ENCODE measurements around the gene HTR6. TPM values are rescaled to one million over a fixed set of nuclear protein-coding genes. Genes with fewer than 3 reads are reported as not detected.

Gene HTR6
- total and polyA plus RNA-seq, 2 donors (not counting 1 experiment from before 2014, with no cell fraction given): under 0.01 to 0.02 TPM

GRCh38 chr1:19640363-19641316, 24.0 kb upstream of the HTR6 start:
- Histone ChIP-seq H3K9ac (ENCODE audit: insufficient read depth, low read length) (no peak overlapping the region), H2AFZ (ENCODE audit: low read length) (no peak overlapping the region), H3K27me3 (ENCODE audit: control insufficient read depth, insufficient read depth, low read length) (no peaks in the 10 kb centered on the region), H4K20me1 (ENCODE audit: control insufficient read depth, extremely low read depth, insufficient read depth, low read length) (no peaks in the 10 kb centered on the region), H3K4me1 (ENCODE audit: control insufficient read depth, extremely low read depth, insufficient read depth, low read length) (peaks cover 3% of the 10 kb centered on the region), H3K4me2 (ENCODE audit: extremely low read depth, insufficient read depth, low read length) (no peak overlapping the region), H3K79me2 (ENCODE audit: control insufficient read depth, insufficient read depth, low read length) (peaks cover 11% of the 10 kb centered on the region), H3K36me3 (ENCODE audit: control insufficient read depth, insufficient read depth, low read length) (no peaks in the 10 kb centered on the region), H3K27ac (ENCODE audit: insufficient read depth, low read length) (no peak overlapping the region), H3K9me3 (ENCODE audit: control insufficient read depth, insufficient read depth, low read depth, low read length) (no peaks in the 10 kb centered on the region), H3K4me3 (replicated peaks in 1 of 4; ENCODE audit: control extremely low read depth in 1 of 4, insufficient read depth in 1 of 4, low read depth in 3 of 4, low read length in 4 of 4) (no peak overlapping the region)
- DNase-seq (ENCODE audit: low read depth in 2 of 2): peak in 1 of 2 donors; percentile 25
- TF ChIP-seq, protein P1, sequence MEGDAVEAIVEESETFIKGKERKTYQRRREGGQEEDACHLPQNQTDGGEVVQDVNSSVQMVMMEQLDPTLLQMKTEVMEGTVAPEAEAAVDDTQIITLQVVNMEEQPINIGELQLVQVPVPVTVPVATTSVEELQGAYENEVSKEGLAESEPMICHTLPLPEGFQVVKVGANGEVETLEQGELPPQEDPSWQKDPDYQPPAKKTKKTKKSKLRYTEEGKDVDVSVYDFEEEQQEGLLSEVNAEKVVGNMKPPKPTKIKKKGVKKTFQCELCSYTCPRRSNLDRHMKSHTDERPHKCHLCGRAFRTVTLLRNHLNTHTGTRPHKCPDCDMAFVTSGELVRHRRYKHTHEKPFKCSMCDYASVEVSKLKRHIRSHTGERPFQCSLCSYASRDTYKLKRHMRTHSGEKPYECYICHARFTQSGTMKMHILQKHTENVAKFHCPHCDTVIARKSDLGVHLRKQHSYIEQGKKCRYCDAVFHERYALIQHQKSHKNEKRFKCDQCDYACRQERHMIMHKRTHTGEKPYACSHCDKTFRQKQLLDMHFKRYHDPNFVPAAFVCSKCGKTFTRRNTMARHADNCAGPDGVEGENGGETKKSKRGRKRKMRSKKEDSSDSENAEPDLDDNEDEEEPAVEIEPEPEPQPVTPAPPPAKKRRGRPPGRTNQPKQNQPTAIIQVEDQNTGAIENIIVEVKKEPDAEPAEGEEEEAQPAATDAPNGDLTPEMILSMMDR (conservative IDR thresholded peaks at IDR 0.05 in 1 of 2, IDR thresholded peaks at IDR 0.05 in 1 of 2; ENCODE audit: low read depth in 1 of 2, low read length in 2 of 2): no peak
- no peak for TF ChIP-seq EZH2 (IDR thresholded peaks at IDR 0.05; ENCODE audit: low read length, missing control alignments)

DNA sequence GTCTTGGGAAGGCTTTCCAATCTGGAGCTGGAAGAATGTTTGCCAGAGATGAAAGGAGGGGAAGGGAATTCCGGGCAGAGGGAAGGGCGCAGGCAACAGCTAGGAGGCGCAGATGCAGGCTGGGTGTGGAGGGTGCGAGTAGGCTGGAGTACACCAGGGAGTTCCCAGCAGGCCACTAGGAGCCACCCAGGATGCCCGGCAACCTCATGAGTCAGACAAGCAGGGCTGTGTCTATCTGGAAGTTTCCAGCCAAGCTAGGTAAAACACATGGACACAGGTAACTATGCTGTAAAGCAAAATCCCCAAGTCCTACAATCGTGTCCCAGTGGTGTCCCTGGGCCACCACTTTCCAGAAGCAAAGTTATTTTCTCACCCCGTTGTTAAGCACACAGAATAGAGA, 21.6 kb upstream of the HTR6 start:
- peak overlapping the region in 2 of 4 experiments; percentile 18 to 59 for H3K4me3 ChIP-seq (replicated peaks in 1 of 4; ENCODE audit: control extremely low read depth in 1 of 4, insufficient read depth in 1 of 4, low read depth in 3 of 4, low read length in 4 of 4)
- H3K9ac ChIP-seq (ENCODE audit: insufficient read depth, low read length): no peak overlapping the region
- TF ChIP-seq EZH2 (IDR thresholded peaks at IDR 0.05; ENCODE audit: low read length, missing control alignments): no peak
- TF ChIP-seq, protein P1 (conservative IDR thresholded peaks at IDR 0.05 in 1 of 2, IDR thresholded peaks at IDR 0.05 in 1 of 2; ENCODE audit: low read depth in 1 of 2, low read length in 2 of 2): peak in 1 of 2 donors; percentile 17
- H3K4me2 ChIP-seq (ENCODE audit: extremely low read depth, insufficient read depth, low read length): peak overlapping the region; percentile 71
- H3K4me1 ChIP-seq (ENCODE audit: control insufficient read depth, extremely low read depth, insufficient read depth, low read length): peaks cover 14% of the 10 kb centered on the region
- H3K9me3 ChIP-seq (ENCODE audit: control insufficient read depth, insufficient read depth, low read depth, low read length): no peaks in the 10 kb centered on the region
- no peak overlapping the region for H2AFZ ChIP-seq (ENCODE audit: low read length)
- peak overlapping the region; percentile 56 for H3K27ac ChIP-seq (ENCODE audit: insufficient read depth, low read length)
- no peaks in the 10 kb centered on the region for H3K27me3 ChIP-seq (ENCODE audit: control insufficient read depth, insufficient read depth, low read length)
- peaks cover 36% of the 10 kb centered on the region for H3K79me2 ChIP-seq (ENCODE audit: control insufficient read depth, insufficient read depth, low read length)
- peak in 1 of 2 donors; percentile 42 for DNase-seq (ENCODE audit: low read depth in 2 of 2)
- H3K36me3 ChIP-seq (ENCODE audit: control insufficient read depth, insufficient read depth, low read length): peaks cover 1% of the 10 kb centered on the region
- H4K20me1 ChIP-seq (ENCODE audit: control insufficient read depth, extremely low read depth, insufficient read depth, low read length): no peaks in the 10 kb centered on the region

DNA sequence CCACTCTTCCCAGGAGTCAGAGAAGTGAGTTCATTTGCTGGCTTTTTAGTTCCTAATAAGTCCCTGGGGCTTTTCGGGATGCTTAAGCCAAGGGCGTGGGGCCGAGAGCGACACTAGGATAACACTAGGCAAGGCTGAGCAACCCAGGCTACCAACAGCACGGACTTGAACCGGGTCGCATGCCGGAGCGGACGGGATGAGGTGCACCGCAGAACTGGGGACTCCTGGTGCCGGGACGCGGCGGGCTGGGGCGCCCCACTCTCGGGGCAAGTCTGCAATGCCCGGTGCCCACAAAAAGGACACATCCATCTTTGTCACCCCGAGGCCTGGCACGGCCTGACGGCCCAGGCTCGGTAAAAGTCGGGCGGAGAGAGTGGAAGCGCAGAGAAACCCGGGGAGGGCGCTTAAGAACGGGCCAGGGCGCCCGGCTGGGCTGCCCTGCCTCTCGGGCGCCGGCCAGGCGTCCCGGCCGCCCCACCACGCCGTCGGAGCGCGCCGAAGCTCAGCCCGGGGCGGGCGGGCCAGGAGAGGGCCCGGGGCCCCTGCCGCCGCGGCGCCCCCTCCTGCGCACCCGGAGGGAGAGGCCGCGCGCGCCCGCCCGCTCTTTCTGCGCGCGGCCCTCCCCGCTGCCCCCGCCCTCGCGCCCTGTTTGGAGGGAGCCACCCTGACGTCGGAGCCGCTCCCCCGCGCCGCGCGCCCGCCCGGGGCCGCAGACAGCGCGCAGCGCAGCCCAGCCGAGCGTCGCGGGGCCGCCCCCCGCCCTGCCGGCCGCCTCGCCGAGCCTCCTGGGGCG, 20.9 kb upstream of the HTR6 start, which contains the start of gene NBL1:
NBL1 (plus strand) TSS at position 710 of the 793 bp plus-strand sequence. CDS start 10,720 bp downstream, outside the sequence.
- peaks cover 43% of the 10 kb centered on the region for H3K79me2 ChIP-seq (ENCODE audit: control insufficient read depth, insufficient read depth, low read length)
- peak within 1 kb of the TSS; percentile 60 for H2AFZ ChIP-seq (ENCODE audit: low read length)
- H3K27me3 ChIP-seq (ENCODE audit: control insufficient read depth, insufficient read depth, low read length): no peaks in the 10 kb centered on the region
- no peaks in the 10 kb centered on the region for H3K9me3 ChIP-seq (ENCODE audit: control insufficient read depth, insufficient read depth, low read depth, low read length)
- peak within 1 kb of the TSS; percentile 89 for H3K27ac ChIP-seq (ENCODE audit: insufficient read depth, low read length)
- peak within 1 kb of the TSS; percentile 78 to 94 (median 90) for H3K4me3 ChIP-seq (replicated peaks in 1 of 4; ENCODE audit: control extremely low read depth in 1 of 4, insufficient read depth in 1 of 4, low read depth in 3 of 4, low read length in 4 of 4)
- peak within 1 kb of the TSS; percentile 90 for H3K9ac ChIP-seq (ENCODE audit: insufficient read depth, low read length)
- peak within 1 kb of the TSS; percentile 95 for H3K4me2 ChIP-seq (ENCODE audit: extremely low read depth, insufficient read depth, low read length)
- H4K20me1 ChIP-seq (ENCODE audit: control insufficient read depth, extremely low read depth, insufficient read depth, low read length): no peaks in the 10 kb centered on the region
- H3K36me3 ChIP-seq (ENCODE audit: control insufficient read depth, insufficient read depth, low read length): peaks cover 1% of the 10 kb centered on the region
- peak; percentile 69 to 70 for DNase-seq (ENCODE audit: low read depth in 2 of 2)
- no peak for TF ChIP-seq EZH2 (IDR thresholded peaks at IDR 0.05; ENCODE audit: low read length, missing control alignments)
- TF ChIP-seq, protein P1 (conservative IDR thresholded peaks at IDR 0.05 in 1 of 2, IDR thresholded peaks at IDR 0.05 in 1 of 2; ENCODE audit: low read depth in 1 of 2, low read length in 2 of 2): no peak
- H3K4me1 ChIP-seq (ENCODE audit: control insufficient read depth, extremely low read depth, insufficient read depth, low read length): peaks cover 18% of the 10 kb centered on the region

All from fibroblast of lung (primary cell).